Iris pigment epithelial cell (primary cell): ENCODE results near the gene CCS.
"Not testable (repeated sequence)": the region's sequence is repeated elsewhere in the genome, so short reads cannot be mapped to it uniquely, and the experiment has no call there.

Experiments
- DNase-seq: peaks from one replicate; pipeline ENCODE4 v3.0.0-alpha.2; 2011; ENCODE audit warnings: low read depth

CCS gene

DNA sequence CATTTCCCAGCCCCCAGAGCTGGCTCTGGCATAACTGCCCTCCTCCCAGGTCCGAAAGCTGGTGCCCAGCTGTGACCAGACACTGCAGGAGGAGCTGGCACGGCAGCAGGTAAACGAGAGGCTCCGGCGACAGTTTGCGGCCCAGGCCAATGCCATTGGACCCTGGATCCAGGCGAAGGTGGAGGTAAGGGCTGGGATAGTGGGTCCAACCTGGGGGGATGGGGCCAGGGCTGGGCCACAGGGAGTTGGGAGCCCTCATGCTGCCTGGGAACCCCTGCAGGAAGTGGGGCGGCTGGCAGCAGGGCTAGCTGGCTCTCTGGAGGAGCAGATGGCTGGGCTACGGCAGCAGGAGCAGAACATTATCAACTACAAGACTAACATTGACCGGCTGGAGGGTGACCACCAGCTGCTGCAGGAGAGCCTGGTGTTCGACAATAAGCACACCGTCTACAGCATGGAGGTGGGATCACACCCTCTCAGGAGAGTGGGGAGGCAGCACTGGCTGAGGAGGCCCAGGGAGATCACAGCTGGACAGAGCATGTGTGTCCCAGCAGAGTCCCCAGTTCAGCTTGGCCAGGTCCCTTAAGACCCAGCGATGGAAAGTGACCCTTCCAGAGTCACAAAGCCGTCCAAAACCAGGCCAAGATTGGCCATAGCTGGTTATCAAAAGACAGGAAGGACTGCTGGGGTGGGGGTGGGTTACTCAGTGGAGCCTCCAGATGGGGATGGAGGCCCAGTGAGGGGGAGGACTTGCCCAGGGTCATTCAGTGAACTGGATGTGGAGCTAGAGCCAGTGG lies 31.6 kb upstream of the CCS start:
- no peak for DNase-seq

DNA sequence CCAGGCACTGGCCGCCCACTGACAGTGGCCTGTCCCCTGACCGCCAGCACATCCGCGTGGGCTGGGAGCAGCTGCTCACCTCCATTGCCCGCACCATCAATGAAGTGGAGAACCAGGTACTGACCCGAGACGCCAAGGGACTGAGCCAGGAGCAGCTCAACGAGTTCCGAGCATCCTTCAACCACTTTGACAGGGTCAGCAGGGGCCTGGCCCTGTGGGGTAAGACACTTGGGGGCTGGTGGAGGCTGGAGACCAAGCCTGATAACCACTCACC lies 31.1 kb upstream of the CCS start:
- no peak for DNase-seq

DNA sequence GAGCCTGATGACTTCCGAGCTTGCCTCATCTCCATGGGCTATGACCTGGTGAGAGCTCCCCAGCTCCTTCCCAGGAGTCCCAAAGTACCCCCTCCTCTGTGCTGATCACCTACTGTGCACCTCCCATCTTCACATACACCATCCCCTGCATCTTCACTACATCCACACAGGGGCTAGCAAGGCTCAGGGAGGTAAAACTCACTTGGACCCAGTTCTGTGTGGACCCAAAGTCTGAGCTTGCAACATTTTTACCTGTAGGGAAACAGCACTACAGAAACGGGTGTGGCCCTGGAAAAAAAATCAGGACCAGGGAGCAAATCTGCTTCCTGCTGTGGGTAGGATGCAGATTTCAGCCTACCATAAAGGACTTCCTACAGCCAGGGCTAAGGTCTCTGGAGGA lies 30.7 kb upstream of the CCS start:
- DNase-seq: no peak

DNA sequence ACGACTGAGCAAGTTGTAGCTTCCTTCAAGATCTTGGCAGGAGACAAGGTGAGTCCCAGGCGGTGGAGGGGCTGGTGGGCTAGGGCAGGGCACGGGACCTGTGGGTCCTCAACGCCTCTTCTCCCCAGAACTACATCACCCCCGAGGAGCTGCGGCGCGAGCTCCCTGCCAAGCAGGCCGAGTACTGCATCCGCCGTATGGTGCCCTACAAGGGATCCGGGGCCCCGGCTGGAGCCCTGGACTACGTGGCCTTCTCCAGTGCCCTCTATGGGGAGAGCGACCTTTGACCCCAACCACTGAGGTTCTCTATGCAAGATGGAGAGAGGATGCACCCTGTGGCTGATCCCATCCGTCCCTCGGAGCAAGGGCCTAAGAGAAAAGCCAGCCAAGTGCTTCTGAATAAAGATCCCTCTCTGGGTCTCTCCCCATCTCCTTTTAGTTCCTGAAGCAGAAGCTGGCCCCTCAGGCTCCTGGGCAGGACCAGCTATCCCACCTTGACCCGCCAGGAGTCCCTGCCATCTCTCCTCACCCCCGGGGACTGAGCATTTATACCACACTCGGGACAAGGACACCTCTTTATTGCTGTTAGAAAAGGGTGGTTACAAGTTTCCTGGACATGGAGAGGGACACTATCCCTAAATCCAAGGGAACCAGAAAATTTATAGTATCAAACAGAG lies 29.9 kb upstream of the CCS start:
- DNase-seq: no peak

DNA sequence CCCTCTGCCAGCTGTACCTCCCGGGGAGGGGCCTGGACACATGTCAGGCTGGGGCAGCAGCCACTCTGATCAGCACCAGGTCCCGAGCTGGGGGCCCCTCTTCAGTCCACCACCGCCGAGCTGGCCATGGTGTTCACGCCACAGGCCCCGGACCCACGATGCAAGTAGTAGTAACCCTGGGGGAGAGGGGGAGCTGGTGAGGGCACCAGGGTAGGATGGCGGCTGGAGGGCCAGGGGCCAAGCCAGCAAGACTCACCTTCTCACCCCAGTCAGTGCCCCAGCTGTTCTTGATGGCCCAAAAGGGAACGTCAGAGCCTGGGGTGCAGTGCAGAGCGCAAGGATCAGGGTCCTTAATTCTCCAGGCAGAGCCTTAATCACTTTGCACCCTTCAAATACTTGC lies 29.2 kb upstream of the CCS start:
- DNase-seq: no peak

DNA sequence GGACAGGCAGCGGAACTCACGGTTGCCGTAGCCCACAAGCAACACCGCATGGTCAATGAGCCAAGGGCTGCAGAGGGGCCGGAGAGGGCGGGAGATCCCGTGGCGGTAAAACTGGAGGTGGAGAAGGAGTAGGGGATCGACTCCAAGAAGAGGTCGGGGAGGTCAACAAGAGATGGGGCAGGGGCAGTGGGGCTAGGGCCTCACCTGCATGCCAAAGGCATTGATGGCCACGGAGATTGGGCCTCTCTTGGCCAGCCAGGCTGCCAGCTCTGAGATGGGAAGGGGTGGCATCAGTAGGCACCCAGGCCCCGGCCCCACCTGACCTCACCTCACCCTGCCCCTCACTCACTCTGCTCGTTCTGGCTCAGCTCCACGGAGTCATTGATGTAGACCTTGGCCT lies 28.4 kb upstream of the CCS start:
- no peak for DNase-seq

DNA sequence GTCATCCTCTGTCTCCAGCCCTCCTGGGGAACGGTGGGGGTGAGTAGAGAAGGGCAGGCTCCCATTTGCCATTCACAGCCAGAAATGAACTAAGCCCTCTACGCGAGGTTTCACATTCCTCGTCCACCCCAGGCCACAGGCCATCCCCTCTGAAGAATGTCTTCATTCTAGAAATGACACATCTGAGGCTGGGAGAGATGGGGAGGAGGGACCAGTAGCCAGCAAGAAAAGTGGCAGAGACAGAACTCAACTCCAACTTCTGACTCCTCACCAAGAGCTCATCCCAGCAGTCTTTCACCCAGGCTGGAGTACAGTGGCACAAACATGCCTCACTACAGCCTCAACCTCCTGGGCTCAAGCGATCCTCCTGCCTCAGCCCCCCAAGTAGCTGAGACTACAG lies 28.0 kb upstream of the CCS start:
- no peak for DNase-seq

DNA sequence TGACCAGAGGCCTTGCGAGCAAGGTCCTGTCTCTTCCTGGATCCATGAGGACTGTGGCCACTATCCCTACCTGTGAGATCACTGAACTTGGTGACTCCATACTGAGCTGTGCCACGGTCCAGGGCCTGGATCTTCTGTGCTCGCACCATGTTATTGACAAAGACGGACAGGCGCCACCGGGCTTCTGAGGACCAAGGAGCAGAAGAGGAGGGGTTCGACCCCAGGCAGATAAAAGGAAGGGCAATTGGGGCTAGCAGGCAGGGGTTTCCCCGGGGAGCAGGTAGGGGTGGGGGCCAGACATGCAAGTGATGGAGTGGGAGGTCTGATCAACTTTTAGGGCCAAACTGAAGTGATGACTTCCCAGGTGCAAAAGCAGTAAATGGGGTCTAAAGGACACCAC lies 26.8 kb upstream of the CCS start:
- no peak for DNase-seq

DNA sequence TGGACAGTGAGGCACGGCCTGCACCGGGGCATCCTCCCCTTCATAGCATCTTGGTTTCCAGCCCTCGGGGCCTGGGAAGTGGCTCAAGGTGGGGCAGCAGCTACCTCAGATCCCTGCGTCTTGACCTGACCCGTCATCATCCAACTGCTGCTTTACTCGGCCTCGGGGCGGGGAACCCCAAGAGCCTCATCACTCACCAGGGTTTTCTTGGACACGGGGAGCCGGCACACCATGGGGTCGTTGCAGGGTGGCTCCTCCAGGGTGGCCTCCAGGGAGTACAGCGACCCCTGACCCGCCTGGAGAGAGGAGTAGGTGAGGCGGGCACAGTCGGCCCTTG lies 25.2 kb upstream of the CCS start:
- no peak for DNase-seq

DNA sequence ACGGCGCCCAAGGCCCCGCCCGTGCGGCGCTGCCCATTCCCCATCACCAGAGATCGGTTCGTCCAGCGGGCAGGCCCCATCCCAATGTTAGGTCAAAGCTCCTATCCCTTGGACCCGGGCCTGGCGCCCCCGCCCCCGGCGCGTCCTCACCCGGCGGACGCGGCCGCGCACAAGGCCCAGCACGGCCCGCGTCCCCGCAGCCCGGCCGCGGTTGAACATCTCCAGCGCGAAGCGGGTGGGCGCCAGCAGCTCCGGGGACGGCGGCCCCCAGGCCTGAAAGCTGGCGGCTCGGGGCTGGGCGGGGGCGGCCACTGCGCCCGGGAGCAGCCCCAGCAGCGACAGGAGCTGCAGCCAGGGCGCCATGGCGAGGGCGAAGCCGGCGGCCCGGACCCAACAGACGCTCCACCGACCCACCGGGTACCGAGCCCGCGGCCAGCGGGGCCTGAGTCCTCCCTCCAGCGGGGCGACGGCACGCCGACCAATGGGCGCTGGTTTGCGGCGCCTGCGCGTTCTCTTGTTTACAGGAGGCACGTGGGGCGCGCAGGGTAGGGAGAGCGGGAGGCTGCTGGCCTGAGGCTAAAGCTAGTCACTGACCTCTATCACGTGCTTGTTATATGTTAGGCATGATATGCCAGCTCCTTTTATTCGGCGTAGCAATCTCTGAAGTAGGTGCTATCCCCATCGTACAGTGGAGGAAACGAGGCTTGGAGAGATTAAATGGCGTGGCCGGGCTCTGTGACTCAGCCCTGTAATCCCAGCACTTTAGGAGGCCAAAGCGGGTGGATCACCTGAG lies 24.7 kb upstream of the CCS start, which contains the start of gene CTSF:
TSS of gene CTSF (minus strand) at position 483 of the 793 bp plus-strand sequence. CDS start at position 363, 120 bp downstream.
- DNase-seq: peak; percentile 71

DNA sequence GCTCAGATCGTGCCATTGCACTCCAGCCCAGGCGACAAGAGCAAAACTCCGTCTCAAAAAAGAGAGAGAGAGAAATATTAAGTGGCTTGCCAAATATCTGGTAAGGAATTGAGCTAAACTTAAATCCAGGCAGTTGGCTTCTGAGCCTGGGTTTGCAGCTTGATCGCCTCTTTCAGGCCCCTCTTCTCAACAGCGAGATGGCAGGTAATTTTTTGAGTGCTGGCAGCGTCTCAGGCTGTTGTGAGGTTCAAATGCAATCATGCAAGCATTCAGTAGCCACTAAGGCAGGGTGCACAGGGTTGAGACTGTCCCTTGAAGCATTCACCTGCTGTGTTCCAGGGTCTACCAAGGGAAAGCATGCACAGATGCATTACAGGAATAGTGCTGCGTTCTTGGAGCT lies 23.9 kb upstream of the CCS start:
- no peak for DNase-seq

DNA sequence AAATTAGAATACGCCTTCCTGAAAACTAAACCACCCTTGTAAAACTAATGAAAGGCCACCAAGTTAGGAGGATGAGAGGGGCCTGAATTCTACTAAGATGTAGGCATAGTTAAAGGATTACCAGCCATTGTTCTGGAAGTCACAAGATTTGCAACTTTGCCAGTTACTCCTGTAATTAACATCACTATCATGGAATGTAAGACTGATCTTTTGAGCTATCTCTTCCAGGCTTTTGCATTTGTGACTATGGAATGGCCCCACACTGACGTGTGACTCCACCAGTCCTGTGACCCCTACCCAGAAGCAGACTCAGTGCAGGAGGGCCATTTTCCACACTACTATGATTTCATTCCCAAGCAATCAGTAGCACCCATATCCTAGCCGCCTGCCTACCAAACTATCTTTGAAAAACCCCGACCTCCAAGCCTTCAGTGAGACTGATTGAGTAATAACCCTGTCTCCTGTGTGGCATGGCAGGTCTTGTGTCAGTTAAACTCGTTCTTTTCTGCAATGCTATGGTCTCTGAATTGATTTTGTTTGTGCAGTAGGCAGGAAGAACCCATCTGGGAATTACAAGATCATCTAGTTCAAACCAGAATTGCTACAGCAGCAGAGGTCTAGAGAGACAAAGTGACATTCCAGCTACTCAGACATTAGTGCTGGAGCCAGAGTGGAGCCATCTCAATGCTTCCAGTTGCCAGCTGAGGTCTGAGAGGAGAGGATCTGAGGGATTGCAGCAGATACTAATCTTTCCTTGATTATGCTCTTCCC lies 22.7 kb upstream of the CCS start:
- DNase-seq: no peak

DNA sequence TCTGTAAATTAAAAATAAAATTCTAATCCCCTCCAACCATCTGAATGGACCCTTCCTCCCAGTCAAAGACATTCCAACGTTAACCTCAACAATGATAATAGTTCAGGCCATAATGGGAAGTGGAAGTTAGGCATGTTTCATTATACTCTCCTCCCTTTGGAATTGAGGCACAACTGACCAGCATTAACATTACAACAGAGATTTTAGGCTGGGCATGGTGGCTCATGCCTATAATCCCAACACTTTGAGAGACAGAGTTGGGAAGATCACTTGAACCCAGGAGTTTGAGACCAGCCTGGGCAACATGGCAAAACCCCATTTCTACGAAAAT lies 22.2 kb upstream of the CCS start:
- no peak for DNase-seq

DNA sequence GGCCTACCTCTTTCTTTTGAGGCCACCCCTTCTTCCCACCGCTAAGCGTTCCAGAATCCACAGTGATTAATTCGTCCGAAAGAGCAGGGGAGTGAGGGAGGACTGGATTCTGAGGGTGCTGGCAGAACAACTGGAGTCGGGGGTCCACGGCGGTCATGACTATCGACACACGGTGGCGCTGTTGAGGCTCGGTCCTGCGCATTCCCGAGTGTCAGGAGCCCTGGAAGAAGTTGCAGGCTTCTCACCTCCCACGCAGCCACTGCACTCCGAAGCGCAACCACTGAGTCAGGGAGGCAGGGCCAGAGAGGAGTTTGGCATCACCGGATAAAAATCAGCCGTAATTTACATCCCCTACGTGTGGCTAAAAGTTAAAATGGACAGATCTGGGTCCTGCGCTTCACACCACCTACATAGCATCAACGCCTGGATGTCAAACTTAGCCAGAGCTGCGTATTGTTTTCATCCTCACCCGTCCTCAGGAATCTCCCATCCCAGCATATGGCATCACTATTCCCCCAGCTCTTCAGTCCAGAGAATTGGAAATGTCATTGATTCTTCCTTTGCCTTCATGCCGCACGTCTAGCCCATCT lies 13.9 kb upstream of the CCS start:
- DNase-seq: peak; percentile 73

DNA sequence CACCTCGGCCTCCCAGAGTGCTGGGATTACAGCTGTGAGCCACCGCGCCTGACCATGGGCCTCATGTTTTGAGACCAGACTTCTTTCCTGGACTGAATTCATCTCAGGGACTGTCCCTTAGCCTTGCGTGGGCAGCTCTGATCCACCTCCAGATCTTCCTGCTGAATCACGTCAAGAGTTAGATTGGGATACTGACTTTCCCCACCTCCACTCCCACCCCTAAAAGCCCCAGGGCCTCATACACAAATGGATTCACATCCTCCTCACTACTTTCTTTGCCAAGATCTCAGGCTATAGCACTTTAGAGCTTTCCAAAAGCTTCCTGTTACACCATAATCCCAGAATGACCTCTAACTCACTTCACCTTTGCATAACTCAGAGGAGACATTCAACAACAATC lies 12.2 kb upstream of the CCS start:
- peak; percentile 43 for DNase-seq

DNA sequence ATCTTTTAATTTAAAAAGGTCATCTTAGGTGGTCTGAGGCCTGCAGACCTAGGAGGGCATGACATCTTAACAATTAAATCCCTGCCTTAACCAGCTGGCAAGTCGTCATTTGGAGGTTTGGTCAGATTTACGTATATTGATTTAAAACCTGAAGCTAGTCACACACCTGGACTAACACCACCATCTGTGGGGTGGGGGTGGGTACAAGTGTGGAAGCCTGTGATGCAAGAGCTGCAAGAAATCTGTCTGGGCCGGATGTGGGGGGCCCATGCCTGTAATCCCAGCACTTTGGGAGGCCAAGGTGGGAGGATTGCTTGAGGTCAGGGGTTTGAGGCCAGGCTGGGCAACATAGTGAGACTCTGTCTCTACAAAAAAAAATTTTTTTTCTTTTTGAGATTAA lies 11.7 kb upstream of the CCS start:
- DNase-seq: no peak

DNA sequence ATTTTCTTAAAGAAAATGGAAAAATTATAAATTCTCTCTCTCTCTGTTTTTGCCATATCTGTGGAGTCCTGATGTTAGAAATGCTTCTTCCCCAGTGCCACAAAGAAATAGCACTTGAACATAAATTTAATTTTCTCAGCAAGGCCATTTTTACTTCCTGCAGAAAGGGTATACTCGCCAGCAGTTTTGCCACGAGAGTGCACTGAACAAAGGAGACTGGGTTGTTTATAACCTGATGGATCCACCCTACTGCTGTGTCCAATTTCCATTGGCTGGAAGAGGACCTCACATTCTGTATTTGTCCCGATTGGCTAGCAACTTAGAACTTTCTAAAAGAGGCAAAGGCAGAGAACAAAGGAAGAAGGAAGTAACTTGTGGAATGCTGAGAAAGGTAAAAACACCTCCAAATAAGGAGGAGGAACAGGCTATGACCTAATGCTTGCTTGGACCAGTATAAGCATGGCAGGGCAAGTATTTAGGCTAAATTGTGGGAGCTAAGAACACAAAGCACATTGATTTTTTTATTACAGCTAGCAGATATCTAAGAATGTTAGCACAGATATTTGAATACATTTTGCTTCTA lies 10.3 kb upstream of the CCS start:
- not testable (repeated sequence) for DNase-seq

DNA sequence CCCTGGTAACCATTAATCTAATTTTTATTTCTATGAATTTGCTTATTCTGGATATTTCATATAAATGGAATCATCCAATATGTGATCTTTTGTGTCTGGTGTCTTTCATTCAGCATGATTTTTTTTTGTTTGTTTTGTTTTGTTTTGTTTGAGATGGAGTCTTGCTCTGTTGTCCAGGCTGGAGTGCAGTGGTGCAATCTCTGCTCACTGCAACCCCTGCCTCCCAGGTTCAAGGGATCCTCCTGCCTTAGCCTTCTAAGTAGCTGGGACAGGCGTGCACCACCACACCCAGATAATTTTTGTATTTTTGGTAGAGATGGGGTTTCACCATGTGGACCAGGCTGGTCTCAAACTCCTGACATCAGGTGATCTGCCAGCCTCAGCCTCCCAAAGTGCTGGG lies 7.5 kb upstream of the CCS start:
- not testable (repeated sequence) for DNase-seq

DNA sequence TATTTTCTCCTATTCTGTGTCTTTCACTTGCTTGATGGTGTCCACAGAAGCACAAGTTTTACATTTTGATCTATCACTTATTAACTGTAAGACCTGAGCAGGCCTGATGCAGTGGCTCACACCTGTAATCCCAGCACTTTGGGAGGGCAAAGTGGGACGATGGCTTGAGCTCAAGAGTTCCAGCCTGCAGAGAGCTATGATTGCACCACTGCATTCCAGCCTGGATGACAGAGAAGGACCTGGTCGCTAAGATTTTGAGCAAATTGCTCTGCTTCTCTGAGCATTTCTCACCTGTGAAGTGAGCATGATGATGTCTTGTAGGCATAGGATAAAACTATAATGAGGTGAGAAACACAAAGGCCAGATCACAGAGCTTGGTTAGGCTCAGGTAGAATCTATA lies 6.8 kb upstream of the CCS start:
- DNase-seq: no peak

DNA sequence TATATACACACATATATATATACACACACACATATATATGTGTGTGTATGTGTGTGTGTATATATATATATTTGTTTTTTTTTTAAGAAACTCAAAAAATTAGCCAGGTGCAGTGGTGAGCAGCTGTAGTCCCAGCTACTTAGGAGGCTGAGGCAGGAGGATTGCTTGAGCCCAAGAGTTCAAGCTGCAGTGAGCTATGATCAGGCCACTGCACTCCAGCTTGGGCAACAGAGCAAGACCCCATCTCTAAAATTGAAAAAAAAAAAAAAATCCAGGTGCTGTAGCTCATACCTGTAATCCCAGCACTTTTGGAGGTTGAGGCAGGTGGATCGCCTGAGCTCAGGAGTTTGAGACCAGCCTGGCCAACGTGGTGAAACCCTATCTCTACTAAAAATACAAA lies 3.7 kb upstream of the CCS start:
- not testable (repeated sequence) for DNase-seq

DNA sequence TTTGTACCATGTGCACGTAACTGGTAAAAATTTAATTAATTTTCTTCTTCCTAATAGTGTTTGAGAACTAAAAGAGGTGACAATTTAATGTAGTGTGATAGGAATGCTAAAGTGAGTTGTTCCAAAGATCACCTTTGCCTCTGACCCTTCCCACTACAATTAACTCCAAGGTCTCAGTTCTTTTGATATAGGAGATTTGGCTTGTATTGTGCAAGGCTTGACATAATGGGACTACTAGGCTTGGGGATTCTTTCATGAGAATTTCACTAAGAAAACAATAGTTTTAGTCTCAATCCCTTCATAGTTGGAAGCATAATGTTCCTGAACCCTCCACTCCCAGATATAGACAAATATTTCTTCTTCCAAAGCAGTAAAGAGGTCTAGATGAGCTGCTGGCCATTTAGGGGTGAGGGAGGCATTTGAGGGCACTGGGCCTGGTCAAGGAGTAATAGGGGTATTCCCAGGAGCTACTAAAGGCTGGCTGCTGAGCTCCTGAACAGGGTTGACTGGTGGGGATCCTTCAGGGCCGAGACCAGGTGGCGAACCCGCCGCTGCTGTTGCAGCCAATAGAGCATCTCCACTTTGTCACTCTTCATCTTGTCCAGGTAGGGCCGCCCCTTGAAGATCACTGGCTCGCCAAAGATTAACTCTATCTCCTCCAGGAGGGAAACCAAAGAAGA lies 2.8 kb upstream of the CCS start:
- no peak for DNase-seq
